GM12801 (cell line): ENCODE results near the gene KATNAL2.

Experiments
- TF ChIP-seq, protein P1 (sequence below): IDR thresholded peaks from one replicate; pipeline ENCODE4 v1.5.1; 2011; ENCODE audit warnings: control low read depth; ENCODE audit not compliant: insufficient read length; ENCODE audit errors: extremely low read depth

The KATNAL2 gene

DNA sequence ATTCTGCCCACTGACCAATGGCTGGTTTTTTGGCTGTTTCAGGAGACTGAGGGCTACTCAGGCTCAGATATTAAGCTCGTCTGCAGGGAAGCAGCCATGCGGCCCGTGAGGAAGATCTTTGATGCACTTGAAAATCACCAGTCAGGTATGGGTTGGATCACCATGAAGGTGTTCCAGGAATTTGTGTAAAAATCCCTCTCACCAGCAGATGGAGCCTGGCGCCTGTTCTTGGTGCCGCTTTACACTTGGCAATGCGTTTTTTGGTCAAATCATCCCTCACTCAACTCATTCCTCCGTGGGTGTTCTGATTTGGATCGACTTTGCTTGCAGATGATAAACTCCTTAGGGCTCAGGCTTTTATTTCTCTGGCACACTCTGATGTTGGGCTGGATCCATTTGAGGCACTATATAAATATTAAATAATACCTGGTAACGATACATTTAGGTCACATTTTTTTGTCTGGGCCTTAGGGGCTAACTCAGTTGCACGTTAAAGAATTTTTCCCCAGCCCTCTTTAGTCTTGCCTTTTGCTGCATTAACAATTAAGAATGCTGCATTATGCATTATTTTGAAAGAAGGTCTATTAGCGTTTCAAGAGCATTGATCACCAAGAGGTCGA, 182.9 kb downstream of the KATNAL2 start:
- TF ChIP-seq, protein P1, sequence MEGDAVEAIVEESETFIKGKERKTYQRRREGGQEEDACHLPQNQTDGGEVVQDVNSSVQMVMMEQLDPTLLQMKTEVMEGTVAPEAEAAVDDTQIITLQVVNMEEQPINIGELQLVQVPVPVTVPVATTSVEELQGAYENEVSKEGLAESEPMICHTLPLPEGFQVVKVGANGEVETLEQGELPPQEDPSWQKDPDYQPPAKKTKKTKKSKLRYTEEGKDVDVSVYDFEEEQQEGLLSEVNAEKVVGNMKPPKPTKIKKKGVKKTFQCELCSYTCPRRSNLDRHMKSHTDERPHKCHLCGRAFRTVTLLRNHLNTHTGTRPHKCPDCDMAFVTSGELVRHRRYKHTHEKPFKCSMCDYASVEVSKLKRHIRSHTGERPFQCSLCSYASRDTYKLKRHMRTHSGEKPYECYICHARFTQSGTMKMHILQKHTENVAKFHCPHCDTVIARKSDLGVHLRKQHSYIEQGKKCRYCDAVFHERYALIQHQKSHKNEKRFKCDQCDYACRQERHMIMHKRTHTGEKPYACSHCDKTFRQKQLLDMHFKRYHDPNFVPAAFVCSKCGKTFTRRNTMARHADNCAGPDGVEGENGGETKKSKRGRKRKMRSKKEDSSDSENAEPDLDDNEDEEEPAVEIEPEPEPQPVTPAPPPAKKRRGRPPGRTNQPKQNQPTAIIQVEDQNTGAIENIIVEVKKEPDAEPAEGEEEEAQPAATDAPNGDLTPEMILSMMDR = no peak

DNA sequence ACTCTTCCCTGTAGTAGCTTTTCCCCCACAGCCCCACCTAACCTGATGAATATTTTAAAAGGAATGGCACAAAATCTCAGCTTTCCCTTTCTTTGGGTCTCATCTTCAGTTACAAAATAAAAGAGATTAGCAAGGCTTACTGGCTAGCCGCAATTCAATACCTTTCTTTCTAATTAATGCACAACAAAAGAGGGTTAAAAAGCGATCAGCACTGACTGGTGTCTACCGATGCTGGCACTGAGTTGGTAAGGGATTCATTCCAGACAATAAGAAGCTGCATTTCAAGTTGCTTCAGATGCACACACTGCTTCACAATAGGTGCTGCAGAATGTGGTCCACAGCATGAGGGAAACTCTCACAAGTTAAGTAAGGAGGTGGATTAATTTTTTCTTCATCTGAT, 191.0 kb downstream of the KATNAL2 start:
- TF ChIP-seq, protein P1 = no peak

DNA sequence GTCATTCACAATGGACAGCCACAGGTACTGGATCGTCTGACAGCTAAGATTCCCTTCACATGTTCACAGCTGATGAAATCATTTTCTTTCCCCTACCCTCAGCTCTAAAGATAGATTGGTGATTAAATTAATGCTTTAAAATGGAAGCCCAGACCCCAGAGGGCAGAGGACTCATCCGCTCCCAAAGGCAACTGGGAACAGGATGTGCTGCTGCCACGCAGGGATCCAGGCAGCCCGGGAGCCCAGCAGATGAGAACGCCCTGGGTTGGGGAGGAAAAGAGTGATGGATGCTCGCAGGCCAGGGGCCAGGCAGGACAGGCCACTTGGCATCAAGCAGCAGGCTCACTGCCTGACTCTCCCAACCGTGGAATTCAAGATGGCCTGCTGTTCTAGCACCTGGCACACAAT, 191.6 kb downstream of the KATNAL2 start:
- TF ChIP-seq, protein P1 = no peak

DNA sequence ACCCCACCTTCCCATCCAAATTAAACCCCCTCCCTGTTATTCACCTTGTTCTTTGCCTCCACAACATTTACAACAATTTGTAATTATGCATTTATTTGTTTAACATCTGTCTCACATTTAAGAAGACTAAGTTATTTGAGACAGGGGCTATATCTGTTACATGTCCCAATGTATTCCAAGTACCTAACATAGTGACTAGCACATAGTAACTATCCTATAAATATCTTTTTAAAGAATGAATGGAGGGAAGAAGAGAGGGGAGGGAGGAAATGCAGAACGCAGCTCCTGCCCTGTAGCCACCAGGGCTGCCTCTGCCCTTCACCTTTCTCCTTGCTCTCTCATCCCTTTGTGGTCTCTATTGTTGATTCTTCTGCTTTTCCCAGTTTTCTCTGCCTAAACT, 192.3 kb downstream of the KATNAL2 start:
- TF ChIP-seq, protein P1 = no peak

DNA sequence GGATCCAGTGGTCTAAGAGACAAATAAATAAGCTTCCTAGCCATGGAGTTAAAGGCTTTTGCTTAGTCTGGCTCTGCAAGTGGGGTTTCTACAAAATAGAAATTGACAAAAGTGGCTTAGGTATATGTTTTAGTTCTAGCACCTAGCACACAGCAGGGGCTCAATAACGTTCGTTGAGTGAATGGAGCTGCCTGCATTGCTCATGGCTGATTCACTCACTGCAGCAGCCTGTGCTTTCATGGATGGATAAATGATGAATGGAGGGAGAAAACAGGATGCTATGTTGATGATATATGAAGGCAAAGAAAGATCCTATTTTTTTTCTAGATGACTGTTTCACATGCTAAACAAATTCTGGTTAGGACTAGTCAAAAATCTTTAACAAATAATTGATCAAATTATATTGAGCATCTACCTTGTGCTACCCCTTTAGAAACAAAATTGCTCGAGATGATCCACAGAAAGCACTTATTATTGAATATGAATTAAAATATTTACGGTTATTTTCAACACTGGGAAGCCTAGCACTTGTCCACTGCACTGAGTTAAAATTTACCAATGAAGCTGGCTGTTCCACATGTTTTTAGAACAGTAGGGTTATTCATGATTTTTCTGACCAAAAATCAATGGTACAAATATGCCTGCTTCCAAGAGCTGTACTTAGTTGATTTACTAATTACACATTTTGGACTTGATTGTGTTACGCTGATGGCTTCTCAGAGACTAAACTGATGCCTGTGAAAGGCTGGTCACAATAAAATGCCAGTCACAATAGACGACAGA, 193.3 kb downstream of the KATNAL2 start:
- TF ChIP-seq, protein P1 = no peak

DNA sequence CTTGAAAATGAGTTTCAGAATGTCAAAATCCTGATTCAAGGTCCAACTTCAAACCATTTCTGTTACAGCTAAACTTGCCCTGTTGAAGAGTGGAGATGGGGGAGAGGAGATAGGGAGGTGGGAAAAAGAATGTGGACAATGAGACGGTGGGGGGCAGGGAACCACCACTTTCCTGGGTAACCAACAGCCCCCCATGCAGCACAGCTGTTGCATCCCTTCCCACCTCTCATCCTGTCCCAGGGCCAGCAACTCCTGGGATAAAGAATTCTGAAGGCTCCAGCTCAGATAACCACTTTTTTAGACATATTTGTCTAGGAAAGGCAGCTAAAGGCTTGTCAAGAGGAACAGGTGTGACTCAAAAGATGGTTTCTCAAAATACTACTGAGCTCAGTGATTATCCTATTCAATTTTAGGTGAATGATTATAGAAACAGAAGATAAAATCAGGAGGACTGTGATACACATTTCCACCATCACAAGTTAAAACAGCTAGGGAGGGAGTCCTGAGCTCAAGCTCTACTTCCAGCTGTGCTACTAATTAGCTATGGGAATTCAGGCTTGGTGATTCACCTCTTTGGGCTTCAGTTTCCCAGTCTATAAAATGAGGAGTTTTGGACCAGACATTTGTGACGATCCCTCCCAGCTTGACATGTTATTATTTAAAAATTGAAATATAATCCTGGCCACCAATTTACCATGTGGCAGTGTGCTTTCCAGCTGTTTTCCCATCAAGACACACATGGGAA, 196.6 kb downstream of the KATNAL2 start:
- TF ChIP-seq, protein P1 = no peak

DNA sequence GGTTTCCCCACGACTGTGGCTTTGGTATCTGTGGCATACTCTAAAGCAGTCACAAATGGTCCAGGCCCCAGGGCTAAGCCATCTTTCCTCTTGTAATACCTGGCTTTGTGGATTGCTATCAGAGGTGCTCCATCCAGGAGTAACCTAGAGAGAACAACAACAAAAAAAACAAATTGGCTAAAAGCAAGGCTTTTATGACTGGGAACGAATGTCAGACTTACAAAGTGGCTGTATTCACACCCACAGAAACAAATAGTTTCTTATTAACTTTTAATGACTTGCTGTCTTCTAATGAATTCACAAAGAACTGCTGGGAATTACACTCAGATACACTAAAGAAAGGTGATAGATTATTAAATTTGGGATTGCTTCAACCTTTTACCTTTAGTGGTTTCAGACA, 197.8 kb downstream of the KATNAL2 start:
- TF ChIP-seq, protein P1 = no peak
